ENCODE results near the gene APBA2. TPM values are rescaled to one million over a fixed set of nuclear protein-coding genes. Genes with fewer than 3 reads are reported as not detected.

Gene APBA2
- polyA plus RNA-seq, 1 donor (not counting 4 experiments of a cell fraction or from before 2014, with no cell fraction given), result 5.5 TPM

DNA sequence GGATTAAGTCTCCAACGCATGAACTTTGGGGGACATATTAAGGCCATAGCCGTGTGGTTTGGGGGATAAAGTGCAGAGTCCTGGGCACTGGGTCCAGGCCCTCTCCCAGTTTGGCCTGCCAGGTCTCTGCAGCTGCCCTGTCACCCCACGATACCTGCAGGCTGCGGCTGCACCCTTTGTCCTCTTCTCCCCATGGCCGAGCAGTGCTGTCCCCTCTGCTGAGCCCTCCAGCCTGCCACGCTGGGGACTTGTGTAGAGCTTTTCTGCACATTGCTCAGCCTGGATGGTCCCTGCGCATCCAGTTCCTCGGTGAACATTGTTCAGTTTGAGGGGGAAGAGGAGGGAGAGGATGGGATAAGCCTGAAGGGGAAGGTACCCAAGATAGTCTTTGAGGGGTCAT, 167.2 kb downstream of the APBA2 start:
- Histone ChIP-seq H3K4me3 (ENCODE audit: control insufficient read depth in 2 of 3, extremely low read depth in 1 of 3, insufficient read depth in 2 of 3, low read depth in 1 of 3, low read length in 3 of 3) (no peak overlapping the region), H3K9ac (ENCODE audit: control insufficient read depth, extremely low read depth, insufficient read depth, low read length) (no peak overlapping the region), H4K20me1 (ENCODE audit: control insufficient read depth, extremely low read depth, insufficient read depth, low read length) (no peaks in the 10 kb centered on the region), H3K9me1 (ENCODE audit: control insufficient read depth, extremely low read depth, insufficient read depth, low read length) (no peaks in the 10 kb centered on the region), H3K4me2 (ENCODE audit: control insufficient read depth, extremely low read depth, insufficient read depth, low read depth, low read length) (no peak overlapping the region), H3K79me2 (ENCODE audit: control insufficient read depth, insufficient read depth, low read length) (no peaks in the 10 kb centered on the region), H3K36me3 (ENCODE audit: control insufficient read depth in 2 of 2, extremely low read depth in 1 of 2, insufficient read depth in 2 of 2, low read length in 2 of 2) (no peaks in the 10 kb centered on the region), H3K27ac (ENCODE audit: control insufficient read depth, insufficient read depth, low read length) (no peak overlapping the region), H3K9me3 (ENCODE audit: control insufficient read depth, low read depth, low read length) (peaks cover 10% of the 10 kb centered on the region), H3K27me3 (ENCODE audit: control insufficient read depth, extremely low read depth, insufficient read depth, low read length) (no peaks in the 10 kb centered on the region), H2AFZ (ENCODE audit: control insufficient read depth, low read length) (no peak overlapping the region), H3K4me1 (ENCODE audit: control insufficient read depth, extremely low read depth, insufficient read depth, low read length) (no peaks in the 10 kb centered on the region)
- dilution Hi-C loops (cut with MboI; ENCODE audit: extremely low pct_ligation_motif_present, low sequenced_read_pairs), result no loop called here
- TF ChIP-seq EZH2 (IDR thresholded peaks at IDR 0.05; ENCODE audit: low read length), result no peak
- TF ChIP-seq, protein P1, sequence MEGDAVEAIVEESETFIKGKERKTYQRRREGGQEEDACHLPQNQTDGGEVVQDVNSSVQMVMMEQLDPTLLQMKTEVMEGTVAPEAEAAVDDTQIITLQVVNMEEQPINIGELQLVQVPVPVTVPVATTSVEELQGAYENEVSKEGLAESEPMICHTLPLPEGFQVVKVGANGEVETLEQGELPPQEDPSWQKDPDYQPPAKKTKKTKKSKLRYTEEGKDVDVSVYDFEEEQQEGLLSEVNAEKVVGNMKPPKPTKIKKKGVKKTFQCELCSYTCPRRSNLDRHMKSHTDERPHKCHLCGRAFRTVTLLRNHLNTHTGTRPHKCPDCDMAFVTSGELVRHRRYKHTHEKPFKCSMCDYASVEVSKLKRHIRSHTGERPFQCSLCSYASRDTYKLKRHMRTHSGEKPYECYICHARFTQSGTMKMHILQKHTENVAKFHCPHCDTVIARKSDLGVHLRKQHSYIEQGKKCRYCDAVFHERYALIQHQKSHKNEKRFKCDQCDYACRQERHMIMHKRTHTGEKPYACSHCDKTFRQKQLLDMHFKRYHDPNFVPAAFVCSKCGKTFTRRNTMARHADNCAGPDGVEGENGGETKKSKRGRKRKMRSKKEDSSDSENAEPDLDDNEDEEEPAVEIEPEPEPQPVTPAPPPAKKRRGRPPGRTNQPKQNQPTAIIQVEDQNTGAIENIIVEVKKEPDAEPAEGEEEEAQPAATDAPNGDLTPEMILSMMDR (optimal IDR thresholded peaks at IDR 0.05 in 1 of 3, IDR thresholded peaks at IDR 0.05 in 1 of 3, conservative IDR thresholded peaks at IDR 0.05 in 1 of 3; ENCODE audit: extremely low read depth in 1 of 3, insufficient read depth in 2 of 3, low read length in 3 of 3), result no peak
- FAIRE-seq (no peak), DNase-seq (ENCODE audit: low read depth, low spot score) (no peak)

DNA sequence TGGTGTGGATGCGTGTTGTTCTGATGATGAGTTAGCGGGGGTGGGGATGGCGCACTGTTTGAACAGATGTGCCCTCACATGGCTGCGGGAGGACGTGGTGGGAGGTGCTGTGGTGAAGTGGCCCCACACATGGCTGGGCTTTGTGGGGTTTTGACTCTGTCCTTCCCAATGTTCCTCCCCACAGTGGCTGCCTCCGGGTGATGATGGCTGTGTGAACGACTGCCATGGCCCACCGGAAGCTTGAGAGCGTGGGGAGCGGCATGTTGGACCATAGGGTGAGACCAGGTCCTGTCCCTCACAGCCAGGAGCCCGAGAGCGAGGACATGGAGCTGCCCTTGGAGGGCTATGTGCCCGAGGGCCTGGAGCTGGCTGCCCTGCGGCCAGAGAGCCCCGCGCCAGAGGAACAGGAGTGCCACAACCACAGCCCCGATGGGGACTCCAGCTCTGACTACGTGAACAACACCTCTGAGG, 167.9 kb downstream of the APBA2 start:
- Histone ChIP-seq H2AFZ (ENCODE audit: control insufficient read depth, low read length) (no peak overlapping the region), H3K27ac (ENCODE audit: control insufficient read depth, insufficient read depth, low read length) (no peak overlapping the region), H3K4me1 (ENCODE audit: control insufficient read depth, extremely low read depth, insufficient read depth, low read length) (no peaks in the 10 kb centered on the region), H3K9me1 (ENCODE audit: control insufficient read depth, extremely low read depth, insufficient read depth, low read length) (no peaks in the 10 kb centered on the region), H3K9me3 (ENCODE audit: control insufficient read depth, low read depth, low read length) (peaks cover 10% of the 10 kb centered on the region), H3K4me3 (ENCODE audit: control insufficient read depth in 2 of 3, extremely low read depth in 1 of 3, insufficient read depth in 2 of 3, low read depth in 1 of 3, low read length in 3 of 3) (no peak overlapping the region), H3K4me2 (ENCODE audit: control insufficient read depth, extremely low read depth, insufficient read depth, low read depth, low read length) (no peak overlapping the region), H3K79me2 (ENCODE audit: control insufficient read depth, insufficient read depth, low read length) (no peaks in the 10 kb centered on the region), H3K36me3 (ENCODE audit: control insufficient read depth in 2 of 2, extremely low read depth in 1 of 2, insufficient read depth in 2 of 2, low read length in 2 of 2) (no peaks in the 10 kb centered on the region), H3K9ac (ENCODE audit: control insufficient read depth, extremely low read depth, insufficient read depth, low read length) (no peak overlapping the region), H3K27me3 (ENCODE audit: control insufficient read depth, extremely low read depth, insufficient read depth, low read length) (no peaks in the 10 kb centered on the region), H4K20me1 (ENCODE audit: control insufficient read depth, extremely low read depth, insufficient read depth, low read length) (no peaks in the 10 kb centered on the region)
- no peak for FAIRE-seq
- no peak for DNase-seq (ENCODE audit: low read depth, low spot score)
- TF ChIP-seq EZH2 (IDR thresholded peaks at IDR 0.05; ENCODE audit: low read length), result no peak
- TF ChIP-seq, protein P1 (optimal IDR thresholded peaks at IDR 0.05 in 1 of 3, IDR thresholded peaks at IDR 0.05 in 1 of 3, conservative IDR thresholded peaks at IDR 0.05 in 1 of 3; ENCODE audit: extremely low read depth in 1 of 3, insufficient read depth in 2 of 3, low read length in 3 of 3), result no peak
- dilution Hi-C loops (cut with MboI; ENCODE audit: extremely low pct_ligation_motif_present, low sequenced_read_pairs), result no loop called here
